Epidermal melanocyte (primary cell): ENCODE results near the gene BTBD6.
A peak's percentile ranks its signal among the peaks of the same experiment; 100 is the strongest.

Source experiments
- DNase-seq: peaks from one replicate; pipeline ENCODE4 v3.0.0; 2011; ENCODE audit warnings: low spot score; ENCODE audit not compliant: insufficient read length

The BTBD6 gene

DNA sequence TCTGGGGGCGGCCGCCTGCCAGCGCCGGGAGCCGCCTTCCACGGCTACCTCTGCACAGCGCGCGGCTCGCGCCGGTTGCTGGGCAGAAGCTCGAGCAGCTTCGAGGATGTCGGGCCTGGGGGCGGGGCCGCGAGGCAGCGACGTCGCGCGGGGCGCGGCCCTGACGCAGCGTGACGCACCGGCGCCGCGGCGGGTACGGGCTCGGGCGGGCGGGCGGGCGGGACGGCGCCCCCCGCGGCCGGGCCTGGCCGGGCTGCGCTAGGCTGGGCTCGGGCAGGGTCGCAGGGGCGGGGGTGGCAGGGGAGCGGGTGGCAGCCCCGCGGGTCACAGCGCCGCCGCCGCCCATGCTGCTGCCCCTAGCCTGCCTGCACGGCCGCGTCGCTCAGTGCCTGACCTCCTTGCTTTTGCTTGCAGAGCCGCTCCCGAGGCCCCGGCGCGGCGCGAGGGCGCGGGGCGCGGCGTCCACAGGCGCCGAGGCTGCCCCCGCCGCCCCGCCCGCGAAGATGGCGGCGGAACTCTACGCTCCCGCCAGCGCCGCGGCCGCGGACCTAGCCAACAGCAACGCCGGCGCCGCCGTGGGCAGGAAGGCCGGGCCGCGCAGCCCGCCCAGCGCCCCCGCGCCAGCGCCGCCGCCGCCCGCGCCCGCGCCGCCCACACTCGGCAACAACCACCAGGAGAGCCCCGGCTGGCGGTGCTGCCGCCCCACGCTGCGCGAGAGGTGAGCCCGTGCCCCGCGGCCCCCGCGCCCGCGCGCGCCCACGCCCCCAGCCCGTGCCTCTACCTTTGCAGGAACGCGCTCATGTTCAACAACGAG lies at the start of gene BTBD6:
BTBD6 (plus strand) TSS at position 166 of the 814 bp plus-strand sequence; CDS start at position 345, 179 bp downstream.
- DNase-seq, result peak; percentile 91

DNA sequence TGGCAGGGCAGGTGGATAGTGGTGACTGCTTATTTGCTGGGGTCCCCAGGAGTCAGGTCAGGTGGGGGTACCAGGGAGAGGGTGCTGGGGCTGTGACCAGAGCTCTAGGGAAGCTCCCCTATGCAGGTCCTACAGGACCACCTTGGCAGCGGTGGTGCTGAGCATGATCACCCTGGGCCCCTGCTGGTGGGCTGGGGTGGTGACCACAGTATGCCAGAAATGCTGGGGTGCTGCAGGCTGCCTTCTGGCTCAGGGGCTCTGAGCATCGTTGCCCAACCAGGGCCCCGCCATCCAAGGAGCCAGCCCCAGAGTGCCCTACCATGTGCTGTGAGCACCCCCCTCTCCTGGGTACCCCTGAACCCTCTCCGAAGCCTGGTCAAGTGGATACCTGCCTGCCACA lies 49.7 kb upstream of the BTBD6 start:
- DNase-seq, result no peak

DNA sequence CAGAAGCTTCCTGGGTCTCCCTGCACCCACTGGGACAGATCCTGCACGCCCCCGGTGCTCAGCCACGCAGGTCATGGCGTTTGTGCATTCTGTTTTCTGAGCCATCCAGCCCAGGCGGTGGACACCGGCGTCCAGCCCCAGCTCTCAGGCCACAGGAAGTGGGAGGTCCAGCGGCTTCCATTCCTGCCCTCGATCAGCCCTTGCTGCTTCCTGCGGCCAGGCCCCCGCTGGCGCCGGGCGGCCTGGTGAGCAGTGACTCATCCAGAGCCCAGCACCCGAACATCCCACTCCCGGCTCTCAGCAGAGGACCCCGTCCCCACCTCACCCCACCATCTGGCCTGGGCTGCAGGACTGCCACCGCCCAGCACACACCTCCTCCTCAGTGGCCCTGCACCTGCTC lies 49.2 kb upstream of the BTBD6 start:
- no peak for DNase-seq

DNA sequence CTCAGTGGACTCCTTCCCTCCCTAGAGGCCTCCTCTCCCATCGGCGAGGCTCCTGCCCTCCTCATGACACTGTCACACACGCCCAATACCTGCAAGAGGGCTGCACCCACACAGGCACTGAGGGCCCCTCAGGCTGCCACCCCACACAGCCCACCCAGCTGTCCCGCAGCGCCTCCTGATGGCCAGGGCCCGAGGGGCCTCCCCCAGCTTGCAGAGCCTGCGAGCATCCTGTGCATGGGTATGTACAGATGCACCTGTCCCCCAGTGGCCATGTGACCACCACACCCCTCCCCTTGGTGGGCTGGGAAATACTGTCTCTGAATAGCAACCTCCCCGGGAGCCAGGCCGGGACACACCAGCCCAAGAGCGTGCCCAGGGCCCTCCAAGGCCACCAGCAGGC lies 48.3 kb upstream of the BTBD6 start:
- DNase-seq, result no peak

DNA sequence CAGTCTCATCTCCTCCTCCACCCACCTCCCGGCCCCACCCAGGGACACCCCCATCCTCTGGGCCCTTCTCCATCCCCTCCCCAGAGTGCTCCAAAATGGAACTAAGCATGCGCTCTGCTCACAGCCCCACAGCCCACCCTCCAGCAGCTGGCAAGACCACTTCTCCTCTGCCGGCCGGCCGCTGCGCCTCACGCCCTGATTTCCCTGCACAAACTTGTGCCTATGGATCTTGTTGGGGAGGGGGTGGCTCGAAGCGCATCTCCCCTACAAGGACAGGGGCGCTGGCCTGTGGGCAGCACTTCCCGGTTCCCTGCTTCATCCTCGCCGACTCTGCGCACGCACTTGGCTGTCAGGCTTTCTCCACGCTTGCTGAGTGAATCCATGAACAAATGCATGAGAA lies 47.7 kb upstream of the BTBD6 start:
- DNase-seq, result no peak

DNA sequence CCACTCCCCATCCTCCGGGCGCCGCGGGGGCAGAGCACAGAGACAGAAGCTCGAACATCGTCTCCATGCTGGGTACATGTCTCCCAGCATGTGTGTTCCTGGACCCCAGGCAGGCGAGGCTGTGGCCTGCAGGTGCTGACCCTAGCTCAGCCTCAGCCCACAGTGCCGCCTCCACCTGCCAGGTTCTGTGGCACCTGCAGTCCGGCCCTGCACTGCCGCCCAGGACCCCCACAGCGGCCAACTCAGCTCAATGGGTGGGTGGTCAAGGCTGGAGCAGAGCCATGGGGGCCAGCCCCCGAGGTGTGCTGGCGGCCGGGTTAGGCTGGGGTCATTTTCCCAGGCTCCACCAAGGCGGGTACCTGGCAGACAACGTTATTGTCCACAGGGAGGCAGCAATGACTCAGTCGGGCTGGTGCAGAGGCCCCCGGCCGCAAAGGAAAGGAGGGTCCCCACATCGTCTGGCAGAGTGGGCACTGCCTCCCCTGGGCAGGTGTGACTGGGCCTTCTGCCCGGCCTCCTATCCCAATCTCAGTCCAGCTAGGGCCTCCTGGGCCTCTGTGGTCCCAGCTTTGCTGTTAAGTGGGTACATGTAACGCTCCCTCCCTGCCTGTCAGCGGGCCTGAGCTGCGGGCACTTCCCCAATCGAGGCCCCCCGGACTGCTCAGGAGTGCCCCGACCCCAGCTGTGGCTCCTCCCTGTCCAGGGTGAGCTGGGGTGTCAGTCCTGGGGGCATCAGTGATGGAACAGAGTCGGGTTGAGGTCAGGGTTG lies 47.0 kb upstream of the BTBD6 start:
- no peak for DNase-seq

DNA sequence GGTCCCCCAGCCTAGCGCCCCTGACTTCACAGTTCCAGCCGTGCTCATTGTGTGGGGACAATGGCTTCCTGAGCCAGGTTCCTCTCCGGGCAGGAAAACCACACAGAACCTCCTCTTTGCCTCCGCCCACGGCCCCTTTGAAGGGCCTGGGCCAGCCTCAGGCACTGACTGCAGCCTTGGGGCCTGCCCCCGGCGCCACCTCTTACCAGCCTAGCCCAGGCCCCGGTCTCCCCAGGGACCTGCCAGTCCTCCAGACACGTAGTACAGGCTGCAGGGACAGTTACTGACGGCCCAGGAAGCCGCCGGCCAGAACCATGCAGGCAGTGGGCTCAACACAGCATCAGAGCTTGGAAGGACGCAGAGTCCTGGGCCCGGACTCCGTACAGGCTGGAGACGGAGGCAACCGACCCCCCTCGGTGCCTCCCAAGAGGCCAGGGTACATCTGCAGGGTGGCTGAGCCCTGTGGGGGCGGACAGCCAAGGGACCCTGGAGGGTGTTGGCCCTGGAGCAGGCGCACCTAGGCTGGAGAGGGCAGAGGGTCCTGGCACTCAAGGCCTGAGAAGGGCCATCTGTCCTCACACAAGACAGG lies 46.3 kb upstream of the BTBD6 start:
- no peak for DNase-seq

DNA sequence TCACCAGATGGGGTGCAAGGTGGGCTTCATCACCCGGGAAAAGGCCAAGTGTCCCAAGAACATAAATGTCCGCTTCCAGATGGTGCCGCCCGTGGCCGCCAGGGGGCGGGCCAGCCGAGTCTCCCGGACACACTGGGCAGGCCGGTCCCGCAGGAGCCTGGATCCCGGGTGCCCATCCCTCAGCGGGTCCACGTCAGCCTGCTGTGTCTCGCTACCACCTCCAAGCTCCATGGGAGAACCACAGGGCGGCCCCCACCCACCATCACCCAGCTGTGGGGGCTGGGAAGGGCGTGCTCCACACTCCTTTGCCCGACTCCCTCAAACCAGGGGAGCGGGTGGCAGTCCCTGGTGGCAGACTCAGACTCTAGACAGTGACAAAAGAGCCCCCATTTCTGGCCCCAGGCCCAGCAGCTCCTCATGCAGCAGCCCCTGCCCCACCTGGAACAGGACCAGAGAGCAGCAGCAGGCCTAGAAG lies 45.2 kb upstream of the BTBD6 start:
- peak; percentile 92 for DNase-seq

DNA sequence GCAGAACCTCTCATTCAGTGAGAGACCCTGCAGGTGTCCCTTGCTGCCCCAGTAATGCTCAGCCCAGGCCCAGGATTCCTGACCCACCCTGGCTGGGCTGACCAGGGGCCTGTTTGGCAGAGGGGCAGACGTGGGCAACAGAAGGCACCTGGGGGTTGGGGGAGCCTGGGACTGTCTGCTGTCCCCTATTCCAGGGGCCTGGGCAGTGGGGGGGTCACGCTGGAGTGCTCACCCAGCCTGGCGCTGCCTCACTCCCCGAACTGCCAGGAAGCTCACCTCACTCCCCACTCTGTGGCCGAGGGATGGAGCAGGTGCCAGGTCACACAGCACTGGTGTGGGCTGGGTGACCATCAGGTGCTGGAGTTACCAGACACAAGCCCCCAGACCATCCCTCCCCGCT lies 44.6 kb upstream of the BTBD6 start:
- DNase-seq, result no peak

DNA sequence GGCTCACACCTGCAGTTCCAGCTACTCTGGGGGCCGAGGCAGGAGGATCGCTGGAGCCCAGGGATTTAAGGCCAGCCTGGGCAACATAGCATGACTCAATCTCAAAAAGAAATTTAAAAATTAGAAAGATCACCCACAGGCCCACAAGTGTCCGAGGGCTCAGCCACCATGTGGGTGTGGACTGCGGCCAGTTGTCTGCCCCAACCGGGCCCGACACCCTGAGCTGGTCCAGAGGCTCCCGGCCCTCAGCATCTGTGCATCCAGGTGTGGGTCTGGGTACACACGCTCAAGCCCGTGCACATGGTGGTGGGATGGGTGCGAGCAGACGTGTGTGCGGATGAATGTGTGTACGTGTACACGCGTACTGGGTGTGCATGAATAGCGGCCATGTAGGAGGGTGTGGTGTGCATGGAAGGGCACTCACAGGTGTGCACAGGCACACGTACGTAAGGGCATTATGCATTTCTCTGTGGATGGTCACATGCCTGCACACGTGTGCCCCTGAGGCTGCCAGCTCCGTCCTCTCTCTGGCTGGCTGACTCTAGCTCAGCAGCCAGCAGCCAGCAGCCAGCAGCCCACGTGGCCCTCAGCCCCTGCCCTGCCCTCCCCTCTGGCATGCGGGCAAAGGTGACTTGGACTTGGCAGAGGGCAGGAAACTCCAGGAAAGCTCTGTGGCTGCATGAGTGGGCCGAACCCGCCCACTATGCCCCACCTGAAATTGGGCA lies 44.0 kb upstream of the BTBD6 start:
- DNase-seq, result no peak

DNA sequence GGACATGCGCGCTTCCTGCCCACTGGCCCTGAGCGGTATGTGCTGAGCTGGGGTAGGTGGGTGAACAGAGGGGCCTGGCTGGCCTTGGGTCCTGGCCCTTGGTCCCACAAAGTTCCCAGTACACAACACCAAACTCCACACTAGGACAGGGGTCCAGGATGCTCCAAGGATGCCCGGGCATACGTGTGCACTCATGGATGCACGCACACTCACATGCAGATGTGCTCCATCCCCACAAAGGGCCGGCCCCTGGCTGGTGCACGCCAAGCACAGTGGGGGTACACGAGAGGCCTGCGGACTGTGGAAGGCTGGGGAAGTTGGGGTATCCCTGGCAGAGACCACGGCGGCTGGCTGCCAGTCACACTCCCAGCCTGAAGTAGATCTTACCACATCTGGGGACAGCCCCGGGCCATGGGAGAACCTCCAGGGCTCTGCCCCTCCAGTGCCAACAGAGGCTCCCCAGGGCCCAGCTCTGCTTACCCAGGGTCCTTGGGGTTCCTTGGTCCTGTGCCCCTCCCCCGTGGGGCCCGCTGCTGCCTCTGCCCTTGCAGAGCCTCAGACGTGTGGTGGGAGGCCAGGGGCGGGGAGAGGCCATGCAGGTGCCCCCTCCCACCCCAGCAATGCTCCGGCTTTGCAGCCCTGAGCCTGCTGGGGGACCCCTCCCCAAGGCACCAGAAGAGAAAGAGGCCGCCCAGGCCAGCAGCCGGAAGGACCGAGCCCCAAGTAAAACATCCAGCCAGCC lies 43.2 kb upstream of the BTBD6 start:
- DNase-seq, result no peak

DNA sequence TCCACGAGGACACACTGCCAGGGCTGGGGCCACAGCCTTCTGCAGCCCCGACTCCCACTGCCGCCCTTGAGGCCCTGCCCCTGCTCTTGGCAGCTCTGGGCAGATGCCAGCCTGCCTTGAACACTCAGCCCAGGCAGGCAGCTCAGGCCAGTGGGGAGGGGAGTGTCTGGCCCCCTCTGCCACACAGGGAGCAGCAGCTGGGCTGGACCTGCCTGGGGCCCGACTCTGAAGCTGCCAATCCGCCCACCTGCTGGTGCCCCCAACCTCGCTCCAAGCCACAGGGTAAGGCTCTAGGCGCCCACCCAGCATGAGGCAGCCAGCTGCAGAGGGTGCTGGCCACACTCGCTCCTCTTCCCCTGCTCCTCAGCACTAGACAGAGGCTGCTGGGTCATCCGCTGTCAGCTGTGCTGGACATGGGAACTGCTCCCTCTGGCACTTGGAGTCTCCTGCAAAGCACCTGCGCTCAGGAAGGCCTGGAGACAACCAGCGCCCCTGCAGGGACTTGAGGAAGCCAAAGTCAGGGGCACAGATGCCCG lies 42.6 kb upstream of the BTBD6 start:
- DNase-seq, result no peak

DNA sequence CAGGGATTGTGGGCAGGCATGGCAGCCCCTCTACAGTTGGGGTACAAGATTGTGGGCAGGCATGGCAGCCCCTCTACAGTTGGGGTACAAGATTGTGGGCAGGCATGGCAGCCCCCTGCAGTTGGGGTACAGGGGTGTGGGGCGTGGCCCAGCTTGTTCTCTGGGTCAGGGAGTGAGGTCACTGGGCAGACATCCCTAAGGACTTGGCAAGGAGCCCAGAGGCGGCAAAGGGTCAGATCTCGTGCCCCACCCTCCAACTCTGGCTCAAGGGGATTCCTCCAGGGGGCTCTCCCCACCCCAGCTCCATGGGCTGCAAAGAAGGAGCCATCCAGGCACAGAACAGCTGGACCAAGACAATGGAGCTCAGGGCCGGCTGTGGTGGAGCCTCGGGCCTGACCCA lies 41.5 kb upstream of the BTBD6 start:
- no peak for DNase-seq

DNA sequence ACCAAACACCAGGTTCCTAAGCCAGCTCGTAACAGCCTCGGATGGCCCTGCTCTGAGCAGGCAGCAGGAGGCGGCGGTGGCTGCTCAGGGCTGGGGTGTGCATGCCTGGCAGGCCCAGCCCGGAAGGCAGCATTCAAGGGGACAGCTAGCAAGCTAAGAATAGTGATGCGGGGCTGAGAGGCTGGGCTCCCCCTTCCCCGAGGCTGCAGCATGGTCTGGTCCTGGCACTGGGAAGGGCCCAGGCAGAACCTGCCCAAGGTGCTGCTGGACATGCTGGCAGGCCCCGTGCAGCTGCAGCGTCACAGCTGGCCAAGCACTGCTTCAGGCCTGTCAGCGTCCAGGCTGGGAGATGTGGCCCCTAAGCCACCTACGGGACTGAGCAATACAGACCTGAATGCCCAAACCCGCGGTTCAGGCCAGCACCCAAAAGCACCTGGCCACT lies 40.9 kb upstream of the BTBD6 start:
- DNase-seq, result no peak

DNA sequence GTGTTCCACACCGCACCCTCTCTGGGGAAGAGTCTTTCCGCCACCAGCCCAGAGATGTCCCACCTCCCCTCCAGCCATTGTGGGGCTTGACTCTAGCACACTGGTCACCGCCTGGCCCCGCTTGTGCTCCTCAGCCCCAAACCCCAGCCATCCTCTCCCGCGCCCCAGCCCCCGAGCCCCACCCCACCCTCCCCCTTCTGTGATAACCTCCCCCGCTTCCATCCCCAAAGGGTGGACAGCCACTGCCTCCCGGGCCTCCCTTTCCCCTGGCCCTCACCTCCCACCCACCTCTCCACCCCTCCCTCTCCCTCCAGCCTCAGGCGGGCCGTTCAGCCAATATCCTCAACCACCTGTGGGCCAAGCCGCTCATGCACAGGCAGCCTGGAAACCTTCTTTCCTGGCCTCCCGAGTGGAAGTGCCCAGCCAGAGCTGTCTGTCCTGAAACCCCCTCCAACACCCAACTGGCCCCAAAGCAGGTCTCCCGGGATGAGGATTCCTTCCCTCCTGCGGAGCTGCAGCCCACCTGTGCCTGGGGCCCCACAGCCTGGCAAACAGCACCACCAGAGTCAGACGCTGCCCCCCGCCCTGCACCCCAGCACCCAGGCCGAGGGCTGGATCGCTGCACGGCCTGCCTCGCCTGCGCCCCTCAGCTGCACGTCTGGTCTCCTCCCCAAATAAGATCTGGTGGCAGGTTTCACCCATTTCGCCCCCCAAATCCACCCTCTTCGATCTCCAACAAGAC lies 40.2 kb upstream of the BTBD6 start:
- no peak for DNase-seq

DNA sequence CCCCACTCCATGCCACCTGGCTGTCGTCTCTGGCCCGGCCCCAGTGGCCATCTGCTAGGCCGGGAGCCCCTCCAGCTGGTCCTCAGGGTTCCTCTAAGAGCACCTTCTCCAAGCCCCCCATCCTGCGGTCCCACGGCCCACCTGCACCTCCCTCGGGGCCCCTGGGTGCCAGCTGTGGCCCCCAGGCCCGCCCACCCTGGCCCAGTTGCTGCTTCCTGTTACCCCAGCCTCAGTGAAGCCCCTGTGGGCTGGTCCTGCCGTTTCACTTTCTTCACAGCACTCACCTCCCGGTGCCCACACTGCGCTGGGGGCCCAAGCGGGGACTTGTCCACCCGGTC lies 39.6 kb upstream of the BTBD6 start:
- no peak for DNase-seq

DNA sequence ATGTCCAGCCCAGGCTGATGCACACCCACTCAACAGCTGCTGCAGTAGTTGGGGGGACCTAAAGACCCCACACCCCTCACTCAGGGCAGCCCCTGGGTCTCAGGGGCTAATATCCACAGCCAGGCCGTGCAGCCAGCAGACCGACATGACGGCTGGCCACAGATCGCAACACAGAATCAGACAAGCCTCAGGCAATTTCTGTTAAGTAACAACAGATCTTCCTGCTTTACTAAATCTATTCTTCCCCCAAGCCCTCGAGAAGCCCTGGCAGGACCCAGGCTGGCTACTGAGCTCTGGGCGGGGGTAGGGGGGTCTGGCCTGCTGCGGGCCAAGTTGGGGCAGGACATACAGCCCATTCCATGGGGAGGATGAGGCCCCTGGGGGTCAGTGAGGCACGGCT lies 39.2 kb upstream of the BTBD6 start:
- DNase-seq, result no peak

DNA sequence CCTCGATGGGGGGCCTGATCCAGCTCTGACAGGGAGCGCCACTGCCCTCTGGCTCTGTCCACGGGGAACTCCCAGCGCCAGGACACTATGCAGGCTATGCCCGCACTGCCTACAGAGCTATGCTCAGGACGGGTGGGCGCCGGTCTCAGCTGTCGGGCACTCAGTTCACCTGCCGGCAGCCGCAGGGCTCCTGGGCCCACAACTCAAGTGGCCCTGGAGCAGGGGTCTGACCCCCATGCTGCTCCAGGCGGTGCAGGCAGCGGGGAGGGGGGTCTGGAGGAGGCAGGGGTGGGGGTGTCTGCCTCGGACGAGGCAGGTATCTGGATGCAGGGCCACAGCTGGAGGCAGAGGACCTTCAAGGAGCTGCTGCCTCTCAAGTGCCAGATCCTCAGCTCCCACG lies 38.7 kb upstream of the BTBD6 start:
- DNase-seq, result no peak

DNA sequence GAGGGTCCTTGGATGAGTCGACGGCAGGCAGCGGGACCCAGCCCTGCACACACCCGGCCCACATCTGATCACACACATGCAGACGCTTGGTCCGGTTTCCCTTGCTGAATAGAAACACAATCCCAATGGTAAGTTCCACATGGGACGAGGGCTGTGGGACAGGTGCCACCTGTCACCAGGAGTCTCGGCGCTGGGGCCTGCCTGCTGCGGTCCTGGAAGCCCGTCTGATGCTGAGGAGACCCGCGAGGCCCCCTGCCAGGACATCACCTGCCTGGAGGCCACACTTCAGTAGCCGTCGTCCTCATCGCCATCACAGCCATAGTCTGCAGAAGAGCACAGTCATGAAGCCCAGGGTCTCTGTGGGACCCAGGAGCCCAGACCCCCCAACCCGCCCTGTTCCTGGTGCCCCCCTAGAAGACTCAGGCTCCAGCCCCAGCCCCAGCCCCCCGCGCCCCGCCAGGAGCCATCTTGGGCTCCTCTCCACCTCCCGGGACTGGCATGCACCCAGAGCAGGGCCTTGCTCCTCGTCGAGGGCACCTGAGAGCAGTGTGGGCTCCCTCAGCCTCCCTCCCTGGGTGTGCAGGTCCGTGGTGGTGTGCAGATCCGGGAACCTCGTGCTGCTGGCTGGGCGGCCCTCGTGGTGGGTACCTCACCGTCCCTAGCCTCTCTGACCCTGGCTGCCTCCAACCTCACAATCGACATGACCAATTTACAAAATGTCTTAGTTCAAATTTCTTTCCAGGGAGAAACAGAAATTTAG lies 37.9 kb upstream of the BTBD6 start:
- DNase-seq, result no peak
